HepG2 (cell line): ENCODE measurements around the gene HSPA1A. TPM values are rescaled to one million over a fixed set of nuclear protein-coding genes. Genes with fewer than 3 reads are reported as not detected.

Source experiments
- CEBPB ChIP-seq: IDR thresholded peaks from 2 replicates; pipeline ENCODE4 v1.6.1; 2011; ENCODE audit warnings: low read depth, low read length, improper control_type of control experiment, borderline replicate concordance
- CEBPG ChIP-seq: IDR thresholded peaks from 2 replicates; pipeline ENCODE4 v1.6.1; 2016
- NR2F6 ChIP-seq, 2 experiments: IDR thresholded peaks; 2 replicates each; pipeline ENCODE4 v1.6.1; 2016; ENCODE audit warnings: antibody characterized with exemption in 1 of 2, mild to moderate bottlenecking in 1 of 2
- PHF21A ChIP-seq: sonication (generic); formaldehyde crosslinking; IDR thresholded peaks from 2 replicates; pipeline ENCODE4 v1.5.0; 2020; ENCODE audit warnings: mild to moderate bottlenecking, missing genetic modification reagents
- SIX4 ChIP-seq: sonication (generic); formaldehyde crosslinking; IDR thresholded peaks from 2 replicates; pipeline ENCODE4 v1.4.0; 2020; ENCODE audit warnings: missing genetic modification reagents
- polyA plus RNA-seq, 8 experiments: library from polyadenylated mRNA; depleted of rRNA in 3 of 8; stranded (reverse) in 7 of 8; unstranded in 1 of 8; fragments of >200 nt; fragmentation: Illumina TruSeq in 4 of 8; extraction: Trizol in 4 of 8; gene quantifications; 2 replicates each; pipeline versions ENCODE4 v1.2.1 to v1.2.3, GENCODE V29; 2011 to 2016; ENCODE audit warnings: low read depth in 4 of 8, missing spikeins in 1 of 8, mixed read lengths in 1 of 8; ENCODE audit not compliant: insufficient read depth in 1 of 8
- total RNA-seq, 5 experiments: library from RNA; depleted of rRNA; stranded (reverse); fragments of >200 nt; fragmentation: Illumina TruSeq; extraction: Trizol; gene quantifications; 2 replicates each; pipeline ENCODE4 v1.2.3, GENCODE V29; 2016; ENCODE audit warnings: low read depth in 1 of 5
- TF ChIP-seq, protein P1 (sequence below): sonication (generic); formaldehyde crosslinking; IDR thresholded peaks from 2 replicates; pipeline ENCODE4 v1.4.0; 2020; ENCODE audit warnings: missing genetic modification reagents

Gene HSPA1A
- total and polyA plus RNA-seq, 2 of the 13 experiments (the other 11 are each of a cell fraction or from before 2014, with no cell fraction given): 44.5 to 85.0 TPM

DNA sequence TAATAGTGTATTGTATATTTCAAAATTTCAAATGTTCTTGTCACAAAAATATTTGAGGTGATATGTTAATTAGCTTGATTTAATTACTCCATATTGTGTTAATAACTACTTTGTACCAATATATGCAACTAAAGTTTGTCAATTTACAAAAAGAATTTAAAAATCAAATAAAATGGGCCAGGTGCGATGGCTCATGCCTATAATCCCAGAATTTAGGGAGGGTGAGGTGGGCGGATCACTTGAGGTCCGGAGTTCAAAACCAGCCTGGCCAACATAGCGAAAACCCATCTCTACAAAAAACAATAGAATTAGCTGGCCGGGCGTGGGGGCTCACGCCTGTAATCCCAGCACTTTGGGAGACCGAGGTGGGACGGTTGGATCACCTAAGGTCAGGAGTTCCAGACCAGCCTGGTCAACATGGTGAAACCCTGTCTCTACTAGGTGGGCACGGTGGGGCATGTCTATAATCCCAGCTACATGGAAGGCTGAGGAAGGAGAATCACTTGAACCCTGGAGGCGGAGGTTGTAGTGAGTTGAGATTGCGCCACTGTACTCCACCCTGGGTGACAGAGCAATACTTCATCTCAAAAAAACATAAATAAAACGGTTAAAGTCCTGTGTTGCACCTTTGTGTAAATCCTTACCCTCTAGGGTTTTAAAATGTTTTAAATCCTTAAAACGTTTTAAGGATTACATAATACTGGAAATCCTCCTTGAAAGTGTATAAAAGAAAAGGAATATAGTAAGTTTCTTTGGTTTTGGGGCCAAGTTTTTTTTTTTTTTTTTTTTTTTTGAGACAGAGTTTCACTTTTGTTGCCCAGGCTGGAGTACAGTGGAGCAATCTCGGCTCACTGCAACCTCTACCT is 16.2 kb downstream of the HSPA1A start (continued):
- TF ChIP-seq, protein P1, sequence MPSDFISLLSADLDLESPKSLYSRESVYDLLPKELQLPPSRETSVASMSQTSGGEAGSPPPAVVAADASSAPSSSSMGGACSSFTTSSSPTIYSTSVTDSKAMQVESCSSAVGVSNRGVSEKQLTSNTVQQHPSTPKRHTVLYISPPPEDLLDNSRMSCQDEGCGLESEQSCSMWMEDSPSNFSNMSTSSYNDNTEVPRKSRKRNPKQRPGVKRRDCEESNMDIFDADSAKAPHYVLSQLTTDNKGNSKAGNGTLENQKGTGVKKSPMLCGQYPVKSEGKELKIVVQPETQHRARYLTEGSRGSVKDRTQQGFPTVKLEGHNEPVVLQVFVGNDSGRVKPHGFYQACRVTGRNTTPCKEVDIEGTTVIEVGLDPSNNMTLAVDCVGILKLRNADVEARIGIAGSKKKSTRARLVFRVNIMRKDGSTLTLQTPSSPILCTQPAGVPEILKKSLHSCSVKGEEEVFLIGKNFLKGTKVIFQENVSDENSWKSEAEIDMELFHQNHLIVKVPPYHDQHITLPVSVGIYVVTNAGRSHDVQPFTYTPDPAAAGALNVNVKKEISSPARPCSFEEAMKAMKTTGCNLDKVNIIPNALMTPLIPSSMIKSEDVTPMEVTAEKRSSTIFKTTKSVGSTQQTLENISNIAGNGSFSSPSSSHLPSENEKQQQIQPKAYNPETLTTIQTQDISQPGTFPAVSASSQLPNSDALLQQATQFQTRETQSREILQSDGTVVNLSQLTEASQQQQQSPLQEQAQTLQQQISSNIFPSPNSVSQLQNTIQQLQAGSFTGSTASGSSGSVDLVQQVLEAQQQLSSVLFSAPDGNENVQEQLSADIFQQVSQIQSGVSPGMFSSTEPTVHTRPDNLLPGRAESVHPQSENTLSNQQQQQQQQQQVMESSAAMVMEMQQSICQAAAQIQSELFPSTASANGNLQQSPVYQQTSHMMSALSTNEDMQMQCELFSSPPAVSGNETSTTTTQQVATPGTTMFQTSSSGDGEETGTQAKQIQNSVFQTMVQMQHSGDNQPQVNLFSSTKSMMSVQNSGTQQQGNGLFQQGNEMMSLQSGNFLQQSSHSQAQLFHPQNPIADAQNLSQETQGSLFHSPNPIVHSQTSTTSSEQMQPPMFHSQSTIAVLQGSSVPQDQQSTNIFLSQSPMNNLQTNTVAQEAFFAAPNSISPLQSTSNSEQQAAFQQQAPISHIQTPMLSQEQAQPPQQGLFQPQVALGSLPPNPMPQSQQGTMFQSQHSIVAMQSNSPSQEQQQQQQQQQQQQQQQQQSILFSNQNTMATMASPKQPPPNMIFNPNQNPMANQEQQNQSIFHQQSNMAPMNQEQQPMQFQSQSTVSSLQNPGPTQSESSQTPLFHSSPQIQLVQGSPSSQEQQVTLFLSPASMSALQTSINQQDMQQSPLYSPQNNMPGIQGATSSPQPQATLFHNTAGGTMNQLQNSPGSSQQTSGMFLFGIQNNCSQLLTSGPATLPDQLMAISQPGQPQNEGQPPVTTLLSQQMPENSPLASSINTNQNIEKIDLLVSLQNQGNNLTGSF: no peak
- TF ChIP-seq SIX4 (no peak), NR2F6 (IDR thresholded peaks at IDR 0.05) (no peak), NR2F6 (CRISPR knock-in tag; IDR thresholded peaks at IDR 0.05) (no peak), CEBPB (peak; percentile 45), CEBPG (CRISPR knock-in tag) (0 out of 2 replicates have a peak, but pooled peaks have one; percentile 26), PHF21A (peak; percentile 33; the same call in 1 of the 2 replicates)
